Mesenchymal stem cell (in vitro differentiated cells and primary cell): ENCODE data around the gene PITX3.
A peak's percentile ranks its signal among the peaks of the same experiment; 100 is the strongest.
"Not testable (repeated sequence)": the region's sequence is repeated elsewhere in the genome, so short reads cannot be mapped to it uniquely, and the experiment has no call there.

Experiments used
- DNase-seq: peaks from one replicate; pipeline ENCODE4 v3.0.0-alpha.2; 2013
- H2AFZ ChIP-seq: one replicate; pipeline ENCODE4 v1.6.1; 2013; ENCODE audit warnings: low read depth, mild to moderate bottlenecking, control low read depth, inconsistent platforms, low read length, moderate library complexity
- H2AK5ac ChIP-seq: 2 replicates; pipeline ENCODE4 v1.6.1; 2013; ENCODE audit warnings: low read length, moderate library complexity, mild to moderate bottlenecking, inconsistent platforms; ENCODE audit not compliant: severe bottlenecking
- H2BK120ac ChIP-seq: one replicate; pipeline ENCODE4 v1.6.1; 2013; ENCODE audit warnings: low read depth, mild to moderate bottlenecking, inconsistent platforms, low read length, moderate library complexity
- H2BK12ac ChIP-seq, 2 experiments: one replicate each; pipeline ENCODE4 v1.6.1; 2013; ENCODE audit warnings: inconsistent platforms in 2 of 2, low read length in 2 of 2, mild to moderate bottlenecking in 2 of 2, moderate library complexity in 2 of 2, control low read depth in 1 of 2
- H2BK15ac ChIP-seq: one replicate; pipeline ENCODE4 v1.6.1; 2013; ENCODE audit warnings: mild to moderate bottlenecking, low read depth, inconsistent platforms; ENCODE audit not compliant: poor library complexity, severe bottlenecking
- H2BK5ac ChIP-seq: 2 replicates; pipeline ENCODE4 v1.6.1; 2013; ENCODE audit warnings: low read depth, mild to moderate bottlenecking, low read length, control low read depth, inconsistent platforms; ENCODE audit not compliant: poor library complexity, severe bottlenecking
- H3K14ac ChIP-seq, 2 experiments: one replicate each; pipeline ENCODE4 v1.6.1; 2013; ENCODE audit warnings: inconsistent platforms in 2 of 2, low read length in 2 of 2, control low read depth in 1 of 2, mild to moderate bottlenecking in 1 of 2, moderate library complexity in 1 of 2
- H3K18ac ChIP-seq, 2 experiments: one replicate each; pipeline ENCODE4 v1.6.1; 2013; ENCODE audit warnings: inconsistent platforms in 2 of 2, low read length in 2 of 2, control low read depth in 1 of 2, low read depth in 1 of 2, mild to moderate bottlenecking in 1 of 2
- H3K23ac ChIP-seq, 2 experiments: one replicate each; pipeline ENCODE4 v1.6.1; 2013; ENCODE audit warnings: inconsistent platforms in 2 of 2, low read length in 2 of 2, mild to moderate bottlenecking in 2 of 2, moderate library complexity in 2 of 2, control low read depth in 1 of 2
- H3K27ac ChIP-seq: 2 replicates; pipeline ENCODE4 v1.5.1; 2013; ENCODE audit warnings: mild to moderate bottlenecking, moderate library complexity, low read length, control low read depth, inconsistent platforms; ENCODE audit not compliant: poor library complexity, severe bottlenecking
- H3K27me3 ChIP-seq, 2 experiments: 2 replicates each; pipeline versions ENCODE4 v1.6.1 to v1.7.0; 2013; ENCODE audit warnings: low read length in 2 of 2, mild to moderate bottlenecking in 2 of 2, moderate library complexity in 2 of 2, control low read depth in 1 of 2, inconsistent platforms in 1 of 2; ENCODE audit not compliant: control insufficient read depth in 1 of 2, insufficient read depth in 1 of 2
- H3K36me3 ChIP-seq, 2 experiments: 2 replicates each; pipeline versions ENCODE4 v1.6.1 to v1.7.0; 2013; ENCODE audit warnings: low read length in 2 of 2, control low read depth in 1 of 2, inconsistent platforms in 1 of 2, low read depth in 1 of 2, mild to moderate bottlenecking in 1 of 2; ENCODE audit not compliant: insufficient read depth in 2 of 2, control insufficient read depth in 1 of 2
- H3K4ac ChIP-seq, 2 experiments: one replicate each; pipeline ENCODE4 v1.6.1; 2013; ENCODE audit warnings: inconsistent platforms in 2 of 2, low read length in 2 of 2, mild to moderate bottlenecking in 2 of 2, moderate library complexity in 2 of 2, control low read depth in 1 of 2, low read depth in 1 of 2
- H3K4me1 ChIP-seq: 2 replicates; pipeline ENCODE4 v1.6.1; 2013; ENCODE audit warnings: low read depth, low read length, control low read depth; ENCODE audit not compliant: control insufficient read depth, insufficient read depth
- H3K4me2 ChIP-seq: 2 replicates; pipeline ENCODE4 v1.6.1; 2013; ENCODE audit warnings: low read length, mild to moderate bottlenecking, inconsistent platforms; ENCODE audit not compliant: poor library complexity, severe bottlenecking
- H3K4me3 ChIP-seq, 2 experiments: 2 replicates each; pipeline versions ENCODE4 v1.5.1 to v1.7.0; 2013; ENCODE audit warnings: low read length in 2 of 2, mild to moderate bottlenecking in 2 of 2, control low read depth in 1 of 2, low read depth in 1 of 2; ENCODE audit not compliant: insufficient read depth in 1 of 2
- H3K79me1 ChIP-seq: replicated peaks from 2 replicates; pipeline ENCODE4 v1.6.1; 2013; ENCODE audit warnings: mild to moderate bottlenecking, control low read depth, low read length, inconsistent platforms; ENCODE audit not compliant: poor library complexity, severe bottlenecking
- H3K9ac ChIP-seq: 2 replicates; pipeline ENCODE4 v1.7.0; 2013; ENCODE audit warnings: mild to moderate bottlenecking, low read length, moderate library complexity
- H3K9me3 ChIP-seq: 2 replicates; pipeline ENCODE4 v1.7.0; 2013; ENCODE audit warnings: mild to moderate bottlenecking, low read length; ENCODE audit not compliant: control insufficient read depth
- H4K8ac ChIP-seq: one replicate; pipeline ENCODE4 v1.6.1; 2013; ENCODE audit warnings: inconsistent platforms, mild to moderate bottlenecking, low read length, moderate library complexity
- H4K91ac ChIP-seq: one replicate; pipeline ENCODE4 v1.6.1; 2013; ENCODE audit warnings: mild to moderate bottlenecking, low read length, inconsistent platforms
- WGBS: methylation state at CpG from one replicate; pipeline ENCODE4 v1.1.7; 2013; ENCODE audit warnings: mixed read lengths; 5-methylcytosine and 5-hydroxymethylcytosine counted together

The PITX3 gene

GRCh38 chr10:102254426-102254825 lies 13.1 kb upstream of the PITX3 start:
- WGBS = 80% methylated on average over 1 of the region's 1 CpG
- H2AK5ac ChIP-seq = no peak overlapping the region

DNA sequence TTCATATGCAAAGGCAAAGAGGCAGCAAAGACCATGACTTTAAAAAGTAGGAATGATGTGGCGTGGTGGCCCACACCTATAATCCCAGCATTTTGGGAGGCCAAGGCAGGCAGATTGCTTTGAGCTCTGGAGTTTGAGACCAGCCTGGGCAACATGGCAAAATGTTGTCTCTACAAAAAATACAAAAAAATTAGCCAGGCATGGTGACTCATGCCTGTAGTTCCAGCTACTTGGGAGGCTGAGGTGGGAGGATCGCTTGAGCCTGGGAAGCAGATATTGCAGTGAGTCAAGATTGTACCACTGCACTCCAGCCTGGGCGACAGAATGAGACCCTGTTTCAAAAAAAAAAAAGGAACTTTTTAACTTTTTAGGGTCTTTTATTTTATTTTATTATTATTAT lies 11.2 kb upstream of the PITX3 start:
- H2BK5ac ChIP-seq, H3K23ac ChIP-seq, H4K8ac ChIP-seq, H2AFZ ChIP-seq, H2BK15ac ChIP-seq, H3K27me3 ChIP-seq, H4K91ac ChIP-seq, H3K27ac ChIP-seq, H2BK120ac ChIP-seq, H3K79me1 ChIP-seq, H3K4me1 ChIP-seq, H3K18ac ChIP-seq, H3K4ac ChIP-seq, H3K9ac ChIP-seq, H3K4me3 ChIP-seq, H3K4me2 ChIP-seq, H3K14ac ChIP-seq, H3K9me3 ChIP-seq, H2AK5ac ChIP-seq, H2BK12ac ChIP-seq: not testable (repeated sequence)
- DNase-seq = peak; percentile 32
- 91% methylated on average over 2 of the region's 3 CpGs for WGBS
- H3K36me3 ChIP-seq = peaks cover 19% of the 10 kb centered on the region in 2 experiments

More at GRCh38 chr10:102254426-102254825, 13.1 kb upstream of the PITX3 start:
- Histone ChIP-seq H3K9ac (no peak overlapping the region), H3K27ac (no peak overlapping the region), H3K4me2 (no peak overlapping the region), H3K18ac (no peak overlapping the region), H2BK15ac (no peak overlapping the region), H2BK12ac (no peak overlapping the region), H3K9me3 (no peaks in the 10 kb centered on the region), H2BK120ac (no peak overlapping the region), H3K79me1 (no peaks in the 10 kb centered on the region), H3K14ac (no peak overlapping the region), H4K8ac (no peak overlapping the region), H3K23ac (no peak overlapping the region), H2BK5ac (no peak overlapping the region), H3K27me3 (no peaks in the 10 kb centered on the region), H3K4me3 (no peak overlapping the region), H3K36me3 (peaks cover 10 to 19% of the 10 kb centered on the region in 2 experiments), H3K4ac (no peak overlapping the region), H2AFZ (no peak overlapping the region), H3K4me1 (peaks cover 2% of the 10 kb centered on the region), H4K91ac (no peak overlapping the region)
- DNase-seq = no peak

- Histone ChIP-seq H2AFZ (no peak overlapping the region), H2BK120ac (no peak overlapping the region), H3K27me3 (no peaks in the 10 kb centered on the region), H4K8ac (no peak overlapping the region), H3K4ac (no peak overlapping the region), H3K9ac (peak overlapping the region; percentile 93), H4K91ac (no peak overlapping the region), H2BK15ac (no peak overlapping the region), H3K18ac (no peak overlapping the region), H2BK12ac (no peak overlapping the region), H3K36me3 (peaks cover 5 to 16% of the 10 kb centered on the region in 2 experiments), H3K23ac (no peak overlapping the region), H2BK5ac (no peak overlapping the region), H3K4me3 (peak overlapping the region in 1 of 2 experiments; percentile 99), H3K27ac (no peak overlapping the region), H2AK5ac (no peak overlapping the region), H3K79me1 (peaks cover 5% of the 10 kb centered on the region), H3K4me1 (peaks cover 4% of the 10 kb centered on the region), H3K14ac (no peak overlapping the region), H3K9me3 (no peaks in the 10 kb centered on the region), H3K4me2 (peak overlapping the region; percentile 36)
- DNase-seq = no peak
Measured at GRCh38 chr10:102247734-102248133, 6.4 kb upstream of the PITX3 start.

DNA sequence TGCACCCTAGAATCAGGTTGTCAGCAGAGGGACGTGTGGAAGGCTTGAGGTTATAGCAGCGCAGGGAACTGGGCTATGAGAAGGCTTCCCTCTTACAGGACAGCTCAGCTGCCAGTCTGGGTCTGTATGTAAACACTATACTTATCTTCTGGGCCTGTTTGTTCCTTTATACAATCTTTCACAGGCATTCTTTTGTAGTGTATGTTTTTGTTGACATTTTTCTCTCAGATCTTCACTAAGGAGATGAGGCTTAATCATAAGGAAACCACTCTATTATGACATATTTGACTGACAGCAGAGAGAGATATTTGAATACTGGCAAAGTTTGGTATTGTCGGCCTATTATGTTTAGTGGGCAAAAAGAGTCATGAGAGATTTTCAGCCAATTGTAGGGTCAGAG lies 4.9 kb upstream of the PITX3 start:
- no peak overlapping the region for H3K14ac ChIP-seq
- H3K79me1 ChIP-seq = peaks cover 5% of the 10 kb centered on the region
- no peaks in the 10 kb centered on the region for H3K9me3 ChIP-seq
- H3K4me2 ChIP-seq = peak overlapping the region; percentile 45
- H2BK5ac ChIP-seq = no peak overlapping the region
- no peaks in the 10 kb centered on the region for H3K27me3 ChIP-seq
- H3K4me1 ChIP-seq = peaks cover 10% of the 10 kb centered on the region
- H3K9ac ChIP-seq = peak overlapping the region; percentile 93
- no peak overlapping the region for H2AFZ ChIP-seq
- H2BK15ac ChIP-seq = no peak overlapping the region
- peak overlapping the region; percentile 16 to 99 for H3K4me3 ChIP-seq
- H2BK12ac ChIP-seq = no peak overlapping the region
- H3K36me3 ChIP-seq = peaks cover 0 to 16% of the 10 kb centered on the region in 2 experiments
- 19% methylated on average over 3 of the region's 3 CpGs for WGBS
- no peak overlapping the region for H2AK5ac ChIP-seq
- DNase-seq = peak; percentile 73
- H4K91ac ChIP-seq = no peak overlapping the region
- no peak overlapping the region for H4K8ac ChIP-seq
- no peak overlapping the region for H3K23ac ChIP-seq
- no peak overlapping the region for H2BK120ac ChIP-seq
- peak overlapping the region; percentile 2 for H3K27ac ChIP-seq
- no peak overlapping the region for H3K4ac ChIP-seq
- H3K18ac ChIP-seq = no peak overlapping the region
